Measurements from ENCODE around the gene HECW1.
"Not testable (repeated sequence)": the region's sequence is repeated elsewhere in the genome, so short reads cannot be mapped to it uniquely, and the experiment has no call there.

The HECW1 gene

DNA sequence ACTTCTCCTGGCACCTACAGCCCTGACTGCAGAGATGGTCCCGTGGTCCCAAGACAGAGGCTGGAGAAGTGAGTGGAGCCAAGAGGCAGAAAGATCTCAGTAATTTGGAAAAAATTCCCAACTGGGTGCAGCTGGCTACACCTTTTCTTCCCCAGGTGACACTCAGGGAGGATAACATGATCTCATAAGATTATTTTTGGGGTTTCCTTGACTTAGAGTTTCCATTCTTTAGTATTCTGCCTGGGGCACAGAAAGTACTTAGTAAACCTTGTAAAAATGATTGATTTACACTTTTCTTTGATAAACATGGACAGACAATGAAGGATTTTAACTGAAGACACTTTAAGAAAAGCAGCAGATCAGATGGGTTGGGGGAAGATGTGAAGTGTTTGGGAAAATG is 38.6 kb downstream of the HECW1 start:
- DNase-seq = no peak

DNA sequence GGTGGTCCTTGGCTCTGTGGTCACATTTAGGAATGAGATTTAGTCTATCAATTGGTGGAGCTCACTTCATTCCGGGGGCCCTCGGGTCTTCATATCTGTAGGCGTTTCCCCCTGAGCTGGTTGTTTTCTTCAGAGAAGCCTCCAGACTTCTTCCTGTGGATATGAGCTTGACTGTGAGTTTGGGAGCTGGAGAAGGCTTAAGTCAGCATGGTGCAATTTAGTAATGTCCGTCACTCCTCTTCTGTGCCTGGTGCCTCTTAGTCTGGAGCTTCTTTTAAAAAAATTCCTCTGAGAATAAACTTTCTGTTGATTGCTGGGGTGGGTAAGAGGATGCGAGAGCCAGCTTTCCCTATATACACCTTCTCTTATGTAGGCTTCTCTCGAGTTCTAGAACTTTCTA is 40.2 kb downstream of the HECW1 start:
- no peak for DNase-seq

DNA sequence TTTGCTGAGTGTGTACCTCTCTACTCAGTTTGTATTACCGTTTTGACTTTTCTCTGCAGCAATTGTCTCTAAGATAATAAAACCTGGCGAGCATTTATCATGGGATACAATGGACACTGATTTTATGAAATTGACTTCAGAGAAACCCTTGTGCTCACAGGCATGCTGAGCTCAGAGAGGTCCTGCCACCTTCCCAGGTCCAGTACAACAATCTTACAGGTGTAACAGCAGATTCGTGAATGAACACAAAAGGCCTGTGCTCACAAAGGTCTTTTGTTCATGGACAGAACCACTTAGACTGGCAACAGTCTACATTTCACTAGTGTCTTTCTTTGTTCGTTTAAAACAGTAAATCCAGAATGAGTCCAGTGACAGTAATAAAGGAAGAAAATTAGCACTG is 43.2 kb downstream of the HECW1 start:
- no peak for DNase-seq

DNA sequence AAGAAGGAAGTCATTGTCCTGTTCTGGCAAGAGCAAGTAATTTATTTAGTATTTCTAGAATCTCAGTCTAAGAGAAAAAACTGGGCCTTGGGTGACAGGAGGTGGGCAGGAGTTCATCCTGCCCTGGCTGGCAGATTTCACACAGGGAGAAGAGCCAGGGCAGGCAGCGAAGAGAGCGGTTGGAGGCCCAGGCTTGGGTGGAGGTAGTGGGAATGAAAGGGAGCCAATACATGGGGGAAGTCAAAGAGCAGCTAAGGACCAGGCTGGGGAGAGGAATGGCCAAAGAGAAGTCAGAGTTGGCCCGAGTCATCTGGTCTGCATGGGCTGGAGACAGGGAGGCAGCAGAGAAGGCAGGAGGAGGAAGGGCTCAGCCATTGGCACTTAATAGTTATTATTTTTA is 51.4 kb downstream of the HECW1 start:
- no peak for DNase-seq

DNA sequence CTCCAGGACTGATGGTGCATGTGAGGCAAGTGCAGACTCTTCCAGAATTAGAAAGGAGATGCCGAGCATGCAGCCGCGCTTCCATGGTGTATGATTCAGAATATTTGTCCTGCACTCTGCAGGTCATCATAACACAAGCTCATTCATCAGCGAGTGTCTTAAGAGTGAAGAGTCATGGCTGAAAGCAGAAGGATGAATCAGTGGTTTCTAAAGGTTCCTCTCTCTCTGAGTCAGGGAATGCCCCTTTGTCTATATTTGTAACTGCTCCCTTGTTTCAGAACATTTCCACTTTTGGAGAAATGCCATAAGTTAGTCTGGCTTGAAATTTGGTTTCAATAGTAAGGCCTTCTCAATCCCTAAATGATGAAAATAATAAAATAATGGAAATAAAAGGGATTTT is 52.3 kb downstream of the HECW1 start:
- DNase-seq = no peak

DNA sequence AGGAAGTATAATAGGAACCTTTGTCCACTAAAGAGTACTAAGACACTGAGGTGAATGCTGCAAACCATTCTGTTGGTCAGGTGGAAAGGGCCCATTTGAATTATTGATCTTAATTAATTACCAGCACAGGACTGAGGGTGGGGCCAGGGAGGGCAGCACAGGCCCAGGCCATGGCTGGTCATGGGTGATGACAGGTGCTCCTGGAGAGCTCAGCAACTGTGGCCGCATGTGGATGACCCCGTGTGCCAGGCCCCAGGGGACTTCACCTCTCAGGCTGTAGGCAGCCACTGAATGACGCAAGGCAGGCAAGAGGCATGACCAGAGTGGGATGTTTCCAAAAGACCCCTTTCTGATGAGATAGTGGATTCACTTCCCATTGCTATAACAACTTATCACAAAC is 54.2 kb downstream of the HECW1 start:
- DNase-seq = no peak

DNA sequence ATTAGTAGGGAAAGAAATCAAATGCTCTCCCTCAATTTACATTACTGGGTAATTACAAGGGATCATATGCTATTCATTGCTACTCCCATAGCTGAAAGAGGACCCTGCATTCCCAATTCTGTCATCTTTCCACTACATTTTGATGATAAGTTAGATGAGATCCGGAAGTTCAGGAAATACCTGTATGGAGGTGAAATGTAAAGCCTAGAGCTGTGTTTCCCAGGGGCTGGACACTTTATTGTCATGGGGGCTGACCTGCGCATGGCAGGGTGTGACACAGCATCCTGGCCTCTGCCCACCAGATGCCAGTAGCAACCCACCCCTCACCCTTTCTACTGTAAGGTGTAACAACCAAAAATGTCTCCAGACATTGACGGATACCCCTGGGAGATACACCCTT is 56.6 kb downstream of the HECW1 start:
- DNase-seq = no peak

DNA sequence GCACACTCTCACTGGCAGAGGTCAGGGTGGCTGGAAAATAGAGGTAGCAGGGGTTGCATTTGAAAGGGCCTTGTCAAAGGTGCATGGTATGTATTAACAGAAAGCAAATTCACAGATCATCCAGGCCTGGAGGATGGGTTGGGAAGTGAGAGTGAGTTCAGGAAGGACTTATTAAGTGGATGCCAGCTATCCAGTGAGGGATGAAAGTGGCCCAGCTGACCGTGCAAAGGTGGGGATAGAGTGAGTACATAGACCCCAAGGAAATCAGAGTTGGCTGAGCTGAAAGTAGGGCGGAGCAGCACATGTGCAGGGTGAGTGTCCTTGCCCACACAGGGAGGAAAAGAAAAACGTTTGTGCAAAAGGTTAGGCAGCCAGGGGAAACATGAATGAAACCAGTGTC is 58.1 kb downstream of the HECW1 start:
- DNase-seq = no peak

DNA sequence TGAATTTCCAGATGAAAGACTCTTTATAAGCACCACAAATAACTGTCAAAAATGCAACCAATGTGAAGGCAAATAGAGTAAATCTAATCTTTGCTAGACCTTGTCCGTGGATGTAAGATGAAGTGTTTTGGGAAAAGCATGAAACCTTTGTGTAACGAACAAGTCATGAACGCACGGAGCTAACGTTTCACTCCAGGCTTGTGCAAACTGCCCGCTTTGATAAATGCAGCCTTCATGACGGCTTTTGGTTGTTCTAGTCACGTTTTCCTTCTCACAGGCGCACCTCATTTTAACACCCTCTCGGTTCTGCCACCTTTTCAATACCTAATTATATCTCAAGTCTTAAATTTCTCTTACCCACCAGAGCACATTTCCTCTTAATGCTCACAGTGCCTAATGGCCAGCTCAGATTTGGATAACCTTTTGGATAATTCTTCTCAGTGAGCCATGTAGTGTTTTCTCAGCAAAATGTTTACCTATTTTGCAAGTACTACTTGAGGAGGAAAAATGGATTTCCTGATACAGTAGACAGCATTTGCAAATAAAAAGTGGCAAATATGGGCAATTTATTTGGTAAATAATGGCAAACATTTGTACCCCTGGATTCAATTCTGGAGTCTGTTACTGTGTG is 63.2 kb downstream of the HECW1 start:
- no peak for DNase-seq

DNA sequence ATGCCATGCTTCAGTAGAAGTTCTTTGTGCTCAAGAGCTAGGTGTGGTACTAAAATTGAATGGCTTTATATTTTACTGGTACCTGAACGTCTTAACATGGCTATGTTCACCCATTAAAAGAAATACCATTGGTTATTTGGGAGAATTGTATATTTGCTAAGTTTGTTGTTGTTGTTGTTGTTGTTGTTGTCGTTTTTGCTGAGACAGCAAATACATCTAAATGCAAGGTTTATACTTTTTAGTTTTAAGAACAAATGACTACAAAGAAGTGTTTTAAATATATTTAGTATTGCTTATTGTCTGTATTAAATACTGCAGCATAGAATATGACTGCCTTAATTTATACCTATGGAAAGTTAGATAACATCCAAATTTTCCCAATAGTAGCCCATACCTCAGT is 66.9 kb downstream of the HECW1 start:
- no peak for DNase-seq

DNA sequence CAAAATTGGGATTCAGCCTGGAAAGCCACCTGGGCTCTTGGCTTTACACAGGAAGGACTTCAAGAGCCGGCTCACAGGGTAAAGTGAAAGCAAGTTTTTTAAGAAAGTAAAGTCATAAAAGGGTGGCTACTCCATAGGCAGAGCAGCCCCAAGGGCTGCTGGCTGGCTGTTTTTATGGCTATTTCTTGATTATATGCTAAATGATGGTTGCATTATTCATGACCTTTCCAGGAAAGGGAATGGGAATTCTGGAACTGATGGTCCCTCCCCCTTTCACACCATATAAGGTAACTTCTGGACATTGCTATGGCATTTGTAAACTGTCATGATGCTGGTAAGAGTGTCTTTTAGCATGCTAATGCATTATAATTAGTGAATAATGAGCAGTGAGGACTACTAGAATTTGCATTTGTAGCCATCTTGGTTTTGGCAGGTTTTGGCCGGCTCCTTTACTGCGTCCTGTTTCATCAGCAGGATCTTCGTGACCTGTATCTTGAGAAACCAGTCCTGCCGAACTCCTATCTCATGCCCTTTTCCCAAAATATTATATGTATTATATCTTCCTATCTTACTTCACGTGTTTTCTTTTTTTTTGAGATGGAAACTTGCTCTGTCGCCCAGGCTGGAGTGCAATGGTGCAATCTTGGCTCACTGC is 80.5 kb downstream of the HECW1 start:
- no peak for DNase-seq

DNA sequence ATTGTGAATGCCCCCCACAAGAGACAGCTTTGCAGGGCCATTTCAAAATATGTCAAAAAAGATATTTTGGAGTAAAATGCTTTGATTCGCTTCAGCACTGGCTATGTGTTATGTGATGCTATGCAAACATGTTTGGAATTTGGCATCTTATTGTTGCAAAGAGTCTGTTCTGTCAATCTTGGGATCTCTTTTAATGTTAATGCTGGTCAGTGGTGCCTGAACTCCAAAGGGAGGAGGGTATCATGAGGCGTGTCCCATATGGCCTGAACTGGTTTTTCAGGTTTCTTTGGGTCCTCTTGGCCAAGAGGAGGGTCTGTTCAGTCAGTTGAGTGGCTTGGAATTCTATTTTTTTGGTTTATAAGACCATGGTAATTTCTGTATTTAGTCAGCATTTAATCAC is 81.4 kb downstream of the HECW1 start:
- DNase-seq = peak in 1 of 2 experiments; percentile 20

DNA sequence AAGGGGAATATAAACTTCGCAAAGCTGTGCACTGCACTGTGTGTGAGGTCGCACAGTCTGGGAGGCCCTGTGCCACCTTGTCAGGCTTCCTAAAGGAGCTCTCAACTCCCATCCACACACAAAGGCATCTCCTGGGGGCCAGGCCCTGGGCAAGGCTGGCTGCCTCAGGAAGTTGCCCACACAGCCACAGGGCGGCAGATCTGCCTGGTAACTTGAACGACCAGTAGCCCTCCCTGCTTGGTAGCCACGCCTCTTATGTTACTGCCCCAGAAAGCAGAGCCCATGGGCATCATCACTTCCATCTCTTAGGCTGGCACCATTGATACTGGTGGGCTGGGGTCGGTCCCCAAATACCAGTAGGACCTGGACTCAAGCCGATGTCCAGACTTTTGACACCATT is 82.8 kb downstream of the HECW1 start:
- DNase-seq = no peak

DNA sequence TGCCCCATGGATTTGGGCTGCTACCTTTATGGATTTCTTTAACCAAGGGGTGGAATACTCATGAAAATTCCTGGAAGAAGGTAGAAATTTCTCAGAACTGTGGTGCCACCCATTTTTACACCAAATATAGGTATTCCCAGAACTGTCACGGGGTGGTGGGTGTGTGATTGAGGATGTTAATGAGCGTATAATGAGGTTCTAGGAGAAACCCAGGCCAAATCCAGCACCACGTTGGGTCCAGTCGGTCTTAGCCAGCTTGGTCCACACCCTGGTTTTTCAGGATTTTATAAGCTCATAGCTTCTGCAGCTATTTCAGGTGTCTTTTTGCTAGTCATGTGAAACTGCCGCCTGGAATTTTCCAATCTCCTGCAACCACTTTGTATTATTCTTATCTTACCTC is 83.3 kb downstream of the HECW1 start:
- no peak for DNase-seq

DNA sequence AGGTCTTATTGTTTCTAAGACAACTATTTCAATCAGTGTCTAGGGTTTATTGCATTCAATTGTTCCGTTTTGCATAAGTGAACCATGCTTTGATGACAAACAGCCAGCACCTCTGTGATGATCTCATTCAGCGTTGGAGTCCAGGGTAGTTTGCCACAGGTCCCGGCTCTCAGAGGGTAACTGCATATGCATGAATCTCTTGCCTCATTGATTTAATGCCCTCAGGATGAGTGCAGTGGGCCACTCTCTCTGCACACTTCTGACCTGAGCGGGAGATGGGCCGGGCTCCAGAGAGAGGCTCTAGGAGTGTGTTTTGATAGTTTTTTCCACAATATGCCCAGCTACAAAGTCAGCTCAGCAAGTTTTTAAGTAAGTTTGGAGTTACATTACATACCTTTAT is 83.9 kb downstream of the HECW1 start:
- DNase-seq = peak in 1 of 2 experiments; percentile 9

DNA sequence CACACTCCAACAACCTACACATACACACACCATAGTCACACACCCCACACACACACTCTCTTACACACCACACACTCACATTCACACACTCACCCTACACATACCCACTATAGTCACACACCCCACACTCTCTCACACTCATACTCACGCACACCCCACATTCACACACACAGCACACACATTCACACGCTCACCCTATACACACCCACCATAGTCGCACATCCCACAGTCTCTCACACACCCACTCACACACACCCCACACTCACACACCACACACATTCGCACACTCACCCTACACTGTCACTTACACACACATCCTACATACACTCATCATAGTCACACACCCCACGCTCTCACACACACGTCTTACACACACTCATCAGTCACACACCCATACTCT is 85.6 kb downstream of the HECW1 start:
- no peak for DNase-seq

DNA sequence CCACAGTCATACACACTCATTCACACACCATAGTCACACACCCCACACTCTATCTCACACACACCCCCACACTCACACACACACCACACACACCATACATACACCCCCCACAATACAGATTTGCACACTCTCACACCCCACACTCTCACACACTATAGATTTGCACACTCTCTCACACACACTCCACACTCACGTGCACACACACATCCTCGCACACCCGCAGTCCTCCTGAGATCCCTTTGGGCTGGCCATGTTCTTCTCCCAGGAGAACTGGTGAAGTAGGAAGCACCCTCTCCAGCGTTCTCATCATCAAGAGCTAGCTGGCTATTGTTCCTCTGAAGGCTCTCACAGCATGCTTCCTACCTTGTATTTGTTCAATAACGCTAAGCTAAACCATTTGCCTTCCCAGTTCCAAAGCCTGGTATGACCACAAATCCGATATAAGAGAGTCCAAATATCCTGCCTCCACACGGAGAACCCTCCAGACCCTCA is 86.2 kb downstream of the HECW1 start:
- DNase-seq = no peak

DNA sequence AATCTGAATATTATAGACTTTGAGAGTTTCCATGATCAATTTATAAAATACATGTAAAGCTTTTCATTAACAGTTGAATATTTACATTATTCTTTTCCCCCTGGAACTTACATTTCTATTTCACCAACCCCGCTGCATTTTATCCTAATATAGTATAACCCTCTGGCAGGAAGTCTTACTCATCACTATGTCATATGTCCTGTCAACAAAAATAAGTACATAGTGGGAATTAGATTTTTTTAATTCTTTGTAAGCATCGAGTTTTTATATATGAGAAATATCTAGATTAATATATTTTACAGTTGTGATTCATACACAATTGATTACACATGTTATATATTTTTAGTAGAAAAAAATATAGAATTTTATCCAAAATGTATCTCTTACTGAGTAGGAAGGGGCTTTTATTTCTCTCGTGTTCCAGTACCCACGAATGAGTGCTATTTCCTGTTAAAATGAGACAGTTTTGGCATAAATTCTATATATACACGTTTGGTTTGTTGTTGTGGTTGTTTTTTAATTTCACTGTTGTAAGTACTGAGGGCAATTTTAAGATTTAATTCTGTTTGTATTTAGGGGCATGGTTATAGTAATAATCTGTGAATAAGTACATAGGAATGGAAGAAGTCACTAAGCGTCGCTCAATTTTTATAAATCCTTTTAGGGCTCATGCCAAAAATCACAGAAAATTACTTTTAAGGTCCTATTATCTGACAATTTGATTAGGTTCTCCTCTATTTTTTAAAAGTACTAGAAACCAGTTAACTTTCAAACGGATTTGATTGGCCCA is 87.1 kb downstream of the HECW1 start:
- no peak for DNase-seq

DNA sequence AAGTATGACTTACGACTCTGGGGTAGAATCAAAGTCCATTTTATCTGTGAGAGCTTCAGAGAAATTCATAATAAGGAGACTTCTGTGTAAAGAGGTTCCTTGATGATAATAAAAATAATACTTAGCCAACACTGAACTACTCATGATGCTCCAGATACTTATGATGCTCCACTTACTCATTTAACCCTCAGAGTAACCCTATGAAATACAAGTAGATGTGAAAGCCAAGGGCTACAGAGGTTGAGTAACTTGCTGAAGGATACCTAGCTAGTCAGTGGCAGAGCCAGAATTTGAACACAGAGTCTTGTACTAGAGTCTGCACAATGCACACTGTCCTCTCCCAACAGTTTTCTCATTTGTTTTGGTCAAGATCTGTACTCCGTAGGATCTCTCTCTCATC is 89.5 kb downstream of the HECW1 start:
- no peak for DNase-seq

DNA sequence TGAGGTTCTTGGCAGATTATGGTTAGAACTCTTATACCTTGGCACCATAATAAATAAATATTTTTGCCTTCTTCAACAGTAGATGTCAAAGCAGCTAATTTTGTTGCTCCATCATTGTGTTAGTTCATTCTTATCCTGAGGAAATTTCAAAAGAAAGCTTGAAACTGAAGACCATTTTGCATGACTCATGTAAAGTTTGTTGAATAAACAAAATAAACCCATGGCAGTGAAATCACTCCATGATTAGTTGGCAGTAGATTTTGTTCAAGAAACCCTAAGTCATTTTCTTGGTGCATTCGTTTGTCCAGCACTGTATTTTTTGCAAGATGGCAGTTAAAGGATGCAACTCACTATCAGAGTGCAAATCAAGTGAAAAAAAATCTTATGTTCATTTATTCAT is 91.6 kb downstream of the HECW1 start:
- DNase-seq = no peak

DNA sequence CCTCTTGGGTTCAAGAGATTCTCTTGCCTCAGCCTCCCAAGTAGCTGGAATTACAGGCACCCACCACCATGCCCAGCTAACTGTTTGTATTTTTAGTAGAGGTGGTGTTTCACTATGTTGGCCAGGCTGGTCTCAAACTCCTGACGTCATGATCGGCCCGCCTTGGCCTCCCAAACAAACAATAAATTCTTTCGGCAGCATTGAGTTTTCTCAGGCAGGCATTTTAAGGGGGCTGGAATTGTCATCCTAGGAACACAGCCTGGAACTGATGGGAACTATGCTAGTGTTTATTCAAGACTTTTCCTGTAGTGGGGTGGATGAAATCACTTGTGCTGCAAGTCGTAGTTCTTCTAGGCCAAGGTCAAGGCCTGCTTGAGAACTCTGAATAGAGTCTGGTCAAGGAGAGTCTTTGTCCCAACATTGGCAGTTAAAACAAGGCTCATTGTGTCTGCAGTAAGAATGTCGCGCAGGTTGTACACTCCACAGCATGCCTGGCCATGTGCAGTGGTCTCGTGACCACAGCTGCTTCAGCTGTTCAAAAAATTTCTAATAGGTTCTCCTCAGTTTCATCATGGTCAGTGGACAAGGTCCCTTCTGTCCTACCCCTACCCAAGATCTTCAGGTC is 92.8 kb downstream of the HECW1 start:
- DNase-seq = no peak

DNA sequence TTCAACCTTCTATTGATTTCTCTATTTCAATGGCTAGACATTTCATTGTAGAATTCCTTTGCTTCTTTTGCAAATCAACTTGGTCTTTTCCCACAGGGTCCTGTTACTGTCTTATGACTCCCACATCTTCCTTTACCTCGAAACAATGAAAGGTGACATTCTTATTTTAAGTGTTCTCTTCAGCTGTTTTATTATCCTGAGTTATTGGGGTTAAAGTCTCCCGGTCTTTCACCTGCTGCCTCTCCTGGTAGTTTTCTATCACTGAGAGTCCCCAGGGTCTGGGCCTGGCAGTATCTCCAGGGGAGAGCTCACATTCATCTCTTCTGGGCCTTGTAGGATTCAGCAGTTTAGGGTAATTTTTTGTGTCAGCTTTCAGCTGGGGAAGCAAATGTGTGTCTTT is 95.8 kb downstream of the HECW1 start:
- DNase-seq = no peak

DNA sequence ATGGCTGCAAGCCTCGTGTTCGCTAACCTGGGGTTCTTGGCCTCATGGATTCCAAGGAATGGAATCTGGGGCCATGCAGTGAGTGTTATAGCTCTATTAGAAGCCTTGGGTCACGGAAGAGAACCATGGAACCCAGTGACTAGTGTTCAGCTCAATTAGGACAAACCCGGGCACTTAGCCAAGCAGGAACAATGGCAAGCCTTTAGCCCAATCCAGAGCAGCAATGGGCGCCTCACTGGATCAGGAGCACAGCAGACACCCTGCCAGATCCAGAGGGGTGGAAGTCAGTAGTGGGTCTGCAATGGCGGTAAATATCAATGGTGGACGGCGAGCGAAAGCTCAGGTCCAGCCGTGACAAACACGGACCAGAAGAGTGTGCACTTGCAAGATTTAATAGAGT is 98.1 kb downstream of the HECW1 start:
- DNase-seq = not testable (repeated sequence)

DNA sequence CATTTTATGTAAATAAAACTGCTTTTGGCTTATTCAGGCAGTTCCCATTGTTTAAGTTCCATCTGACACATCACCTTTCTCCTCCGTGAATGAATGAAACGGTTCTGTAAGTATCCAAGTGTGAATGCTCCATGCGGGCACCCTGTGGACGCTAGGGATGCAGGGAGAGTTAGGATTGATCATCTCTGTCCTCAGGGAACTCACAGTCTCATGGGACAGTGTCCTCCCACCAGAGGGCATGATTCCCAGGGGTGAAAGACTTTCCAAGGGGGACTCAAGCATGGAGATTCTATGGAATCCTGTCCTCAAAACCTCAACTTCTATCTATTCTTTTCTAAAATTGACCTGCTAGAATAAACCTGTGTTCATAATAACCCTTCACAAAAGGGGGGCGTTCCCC is 98.8 kb downstream of the HECW1 start:
- no peak for DNase-seq
